Measurements from ENCODE around the gene MINK1.

DNA sequence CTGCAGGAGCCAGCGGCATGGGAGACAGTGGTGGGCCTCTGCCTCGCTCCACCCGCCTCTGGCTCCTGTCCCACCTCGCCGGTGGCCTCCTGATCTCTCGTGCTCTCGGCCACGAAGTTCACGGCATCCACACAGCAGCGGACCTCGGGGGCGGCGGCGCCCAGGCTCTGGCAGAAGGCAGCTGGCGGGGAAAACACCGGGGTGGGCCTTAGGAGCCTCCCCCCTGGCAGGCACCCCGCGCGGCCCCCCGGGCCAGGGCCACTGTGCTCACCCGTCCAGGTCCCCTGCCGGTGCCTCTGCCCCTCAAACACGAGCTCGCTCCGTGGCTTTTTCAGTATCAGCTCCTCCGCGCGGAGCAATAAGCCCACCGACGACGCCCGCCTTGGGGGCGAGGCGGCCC is 65.8 kb downstream of the MINK1 start:
- TF ChIP-seq, protein P1, sequence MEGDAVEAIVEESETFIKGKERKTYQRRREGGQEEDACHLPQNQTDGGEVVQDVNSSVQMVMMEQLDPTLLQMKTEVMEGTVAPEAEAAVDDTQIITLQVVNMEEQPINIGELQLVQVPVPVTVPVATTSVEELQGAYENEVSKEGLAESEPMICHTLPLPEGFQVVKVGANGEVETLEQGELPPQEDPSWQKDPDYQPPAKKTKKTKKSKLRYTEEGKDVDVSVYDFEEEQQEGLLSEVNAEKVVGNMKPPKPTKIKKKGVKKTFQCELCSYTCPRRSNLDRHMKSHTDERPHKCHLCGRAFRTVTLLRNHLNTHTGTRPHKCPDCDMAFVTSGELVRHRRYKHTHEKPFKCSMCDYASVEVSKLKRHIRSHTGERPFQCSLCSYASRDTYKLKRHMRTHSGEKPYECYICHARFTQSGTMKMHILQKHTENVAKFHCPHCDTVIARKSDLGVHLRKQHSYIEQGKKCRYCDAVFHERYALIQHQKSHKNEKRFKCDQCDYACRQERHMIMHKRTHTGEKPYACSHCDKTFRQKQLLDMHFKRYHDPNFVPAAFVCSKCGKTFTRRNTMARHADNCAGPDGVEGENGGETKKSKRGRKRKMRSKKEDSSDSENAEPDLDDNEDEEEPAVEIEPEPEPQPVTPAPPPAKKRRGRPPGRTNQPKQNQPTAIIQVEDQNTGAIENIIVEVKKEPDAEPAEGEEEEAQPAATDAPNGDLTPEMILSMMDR (IDR thresholded peaks at IDR 0.05; ENCODE audit: low read depth, low read length): no peak
- TF ChIP-seq POLR2A (IDR thresholded peaks at IDR 0.05; ENCODE audit: extremely low read depth, insufficient read length): no peak

All from NB4 (cell line).